Smooth muscle cell (in vitro differentiated cells): ENCODE measurements around the gene GRIK3. TPM values are rescaled to one million over a fixed set of nuclear protein-coding genes. Genes with fewer than 3 reads are reported as not detected.

Experiments
- DNase-seq: peaks from one replicate; lab custom pipeline; 2025; ENCODE audit not compliant: unreplicated experiment; lab: John Stamatoyannopoulos, UW
- H2AFZ ChIP-seq: fragments of 200-600 bp; sonication (generic); 2 replicates; pipeline ENCODE4 v1.6.0; 2016; ENCODE audit warnings: antibody characterized with exemption, low read depth, mild to moderate bottlenecking
- H3F3A ChIP-seq: fragments of 200-600 bp; sonication (generic); 2 replicates; pipeline ENCODE4 v1.6.0; 2017; ENCODE audit warnings: antibody characterized with exemption, low read depth
- H3K27ac ChIP-seq: fragments of 200-600 bp; sonication (generic); 2 replicates; pipeline ENCODE4 v1.5.1; 2016; ENCODE audit warnings: low read depth, mild to moderate bottlenecking
- H3K27me3 ChIP-seq: fragments of 200-600 bp; sonication (generic); 2 replicates; pipeline ENCODE4 v1.6.1; 2016; ENCODE audit warnings: low read depth, mild to moderate bottlenecking
- H3K36me3 ChIP-seq: fragments of 200-600 bp; sonication (generic); 2 replicates; pipeline ENCODE4 v1.5.1; 2016; ENCODE audit warnings: low read depth
- H3K4me1 ChIP-seq: fragments of 200-600 bp; sonication (generic); 2 replicates; pipeline ENCODE4 v1.5.1; 2016; ENCODE audit warnings: low read depth
- H3K4me2 ChIP-seq: fragments of 200-600 bp; sonication (generic); 2 replicates; pipeline ENCODE4 v1.6.0; 2016; ENCODE audit warnings: mild to moderate bottlenecking
- H3K4me3 ChIP-seq: fragments of 200-600 bp; sonication (generic); 2 replicates; pipeline ENCODE4 v1.5.1; 2016; ENCODE audit warnings: mild to moderate bottlenecking
- H3K79me2 ChIP-seq: fragments of 200-600 bp; sonication (generic); 2 replicates; pipeline ENCODE4 v1.6.0; 2016; ENCODE audit warnings: low read depth, mild to moderate bottlenecking
- H3K9ac ChIP-seq: fragments of 200-600 bp; sonication (generic); 2 replicates; pipeline ENCODE4 v1.6.0; 2016; ENCODE audit warnings: low read depth
- H3K9me3 ChIP-seq: fragments of 200-600 bp; sonication (generic); replicated peaks from 2 replicates; pipeline ENCODE4 v1.5.1; 2016; ENCODE audit warnings: low read depth
- H4K20me1 ChIP-seq: fragments of 200-600 bp; sonication (generic); 2 replicates; pipeline ENCODE4 v1.6.0; 2016; ENCODE audit warnings: low read depth
- CTCF ChIP-seq: fragments of 200-600 bp; sonication (generic); IDR thresholded peaks from 2 replicates; pipeline ENCODE4 v1.5.1; 2017; ENCODE audit warnings: borderline replicate concordance, mild to moderate bottlenecking, antibody characterized with exemption; ENCODE audit not compliant: insufficient read depth, poor library complexity, severe bottlenecking
- WGBS: methylation state at CpG from one replicate; pipeline ENCODE4 v1.1.7; 2016; ENCODE audit warnings: low lambda C conversion rate; 5-methylcytosine and 5-hydroxymethylcytosine counted together
- polyA plus RNA-seq: library from polyadenylated mRNA; unstranded; fragments of >200 nt; fragmentation: Nextera tagmentation; extraction: Ambion mirVana; gene quantifications from 2 replicates; pipeline ENCODE4 v1.2.1, GENCODE V29; 2016
- total RNA-seq: library from RNA; depleted of rRNA; stranded (reverse); fragments of >200 nt; gene quantifications from 2 replicates; pipeline ENCODE4 v1.2.3, GENCODE V29; 2014

The GRIK3 gene
- total and polyA plus RNA-seq, 2 experiments from 2014 or later: 0.04 TPM; not detected in 1

DNA sequence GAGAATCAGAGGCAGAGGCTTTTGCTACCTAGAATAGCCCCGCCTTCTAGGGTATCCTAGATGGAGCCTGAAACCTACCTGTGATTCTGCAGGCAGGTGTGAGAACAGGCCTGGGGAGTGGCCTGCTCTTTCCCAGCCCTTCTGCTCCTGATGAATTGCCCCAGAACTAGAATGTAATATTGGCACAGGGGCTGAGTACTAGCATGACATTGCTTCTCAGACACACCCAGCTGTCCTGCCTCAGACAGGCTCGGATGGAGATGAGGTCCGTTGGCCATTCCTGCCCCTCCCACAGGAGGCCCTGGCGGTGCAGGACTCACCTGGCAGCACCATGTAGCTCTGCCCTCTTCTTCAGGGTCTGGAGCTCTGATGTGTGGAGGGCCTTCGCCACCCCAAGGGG, 237.6 kb downstream of the GRIK3 start:
- H2AFZ ChIP-seq: no peak overlapping the region
- H3K4me1 ChIP-seq: no peaks in the 10 kb centered on the region
- H3K4me3 ChIP-seq: no peak overlapping the region
- H3K36me3 ChIP-seq: no peaks in the 10 kb centered on the region
- no peak overlapping the region for H3K9ac ChIP-seq
- no peaks in the 10 kb centered on the region for H3F3A ChIP-seq
- TF ChIP-seq CTCF: no peak
- no peaks in the 10 kb centered on the region for H3K9me3 ChIP-seq
- no peak overlapping the region for H3K27ac ChIP-seq
- H3K27me3 ChIP-seq: peaks cover 8% of the 10 kb centered on the region
- WGBS: 78% methylated on average over 5 of the region's 5 CpGs
- H3K79me2 ChIP-seq: no peaks in the 10 kb centered on the region
- H4K20me1 ChIP-seq: no peaks in the 10 kb centered on the region
- H3K4me2 ChIP-seq: no peak overlapping the region
- no peak for DNase-seq

DNA sequence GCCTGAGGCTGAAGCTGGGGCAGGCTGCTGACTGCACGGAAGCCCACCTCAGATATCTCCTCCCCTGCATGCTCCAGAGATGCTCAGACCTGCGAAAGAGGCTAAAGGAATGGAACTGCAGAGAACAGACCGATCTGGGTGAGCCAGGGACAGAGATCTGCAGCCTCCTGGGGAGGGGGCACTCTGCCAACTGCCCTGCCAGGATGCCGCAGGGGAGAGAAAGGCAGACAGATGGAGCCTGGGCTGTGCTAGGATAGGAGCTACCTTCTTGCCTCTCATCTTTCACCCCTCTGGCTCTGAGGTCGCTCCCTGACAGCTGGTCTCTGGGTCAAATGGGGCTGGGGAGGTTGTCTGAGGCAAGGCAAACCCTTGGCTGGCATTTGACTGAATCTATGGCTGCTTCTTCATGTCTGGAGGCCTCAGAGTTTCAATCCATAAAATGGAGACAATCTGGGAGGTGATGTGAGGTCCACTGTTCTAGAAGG, 238.2 kb downstream of the GRIK3 start:
- no peaks in the 10 kb centered on the region for H4K20me1 ChIP-seq
- no peak overlapping the region for H3K9ac ChIP-seq
- H3K4me2 ChIP-seq: no peak overlapping the region
- no peak overlapping the region for H2AFZ ChIP-seq
- TF ChIP-seq CTCF: no peak
- H3K79me2 ChIP-seq: no peaks in the 10 kb centered on the region
- no peak overlapping the region for H3K4me3 ChIP-seq
- H3K27ac ChIP-seq: no peak overlapping the region
- H3K27me3 ChIP-seq: peaks cover 11% of the 10 kb centered on the region
- no peaks in the 10 kb centered on the region for H3K9me3 ChIP-seq
- no peaks in the 10 kb centered on the region for H3K36me3 ChIP-seq
- no peaks in the 10 kb centered on the region for H3F3A ChIP-seq
- WGBS: 85% methylated on average over 5 of the region's 5 CpGs
- H3K4me1 ChIP-seq: no peaks in the 10 kb centered on the region
- no peak for DNase-seq

GRCh38 chr1:36794460-36794859, 239.9 kb downstream of the GRIK3 start:
- H2AFZ ChIP-seq: no peak overlapping the region
- WGBS: 84% methylated on average over 3 of the region's 3 CpGs
- H3K36me3 ChIP-seq: no peaks in the 10 kb centered on the region
- no peak for DNase-seq
- H3F3A ChIP-seq: no peaks in the 10 kb centered on the region
- no peaks in the 10 kb centered on the region for H3K4me1 ChIP-seq
- H4K20me1 ChIP-seq: no peaks in the 10 kb centered on the region
- no peak for TF ChIP-seq CTCF
- no peak overlapping the region for H3K4me2 ChIP-seq
- no peak overlapping the region for H3K27ac ChIP-seq
- no peaks in the 10 kb centered on the region for H3K9me3 ChIP-seq
- no peak overlapping the region for H3K9ac ChIP-seq
- no peak overlapping the region for H3K4me3 ChIP-seq
- H3K79me2 ChIP-seq: no peaks in the 10 kb centered on the region
- peaks cover 18% of the 10 kb centered on the region for H3K27me3 ChIP-seq

DNA sequence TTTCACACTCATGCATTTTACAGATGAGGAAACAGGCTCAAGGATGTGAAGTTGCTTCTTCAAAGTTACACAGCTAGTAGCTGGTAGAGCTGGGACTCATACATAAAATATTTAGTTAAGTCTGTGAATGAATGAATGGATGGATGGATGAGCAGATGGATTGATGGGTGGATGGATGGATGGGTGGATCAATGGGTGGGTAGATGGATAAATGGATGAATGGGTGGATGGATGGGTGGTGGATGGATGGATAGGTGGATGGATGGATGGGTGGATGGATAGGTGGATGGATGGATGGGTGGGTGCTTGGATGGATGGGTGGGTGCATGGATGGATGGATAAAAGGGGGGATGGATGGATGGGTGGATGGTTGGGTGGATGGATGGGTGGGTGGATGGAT, 240.9 kb downstream of the GRIK3 start:
- Histone ChIP-seq H3F3A (no peaks in the 10 kb centered on the region), H3K9me3 (no peaks in the 10 kb centered on the region), H3K4me3 (no peak overlapping the region), H3K4me2 (no peak overlapping the region), H3K27me3 (peaks cover 24% of the 10 kb centered on the region), H4K20me1 (no peaks in the 10 kb centered on the region), H3K36me3 (no peaks in the 10 kb centered on the region), H3K27ac (no peak overlapping the region), H3K4me1 (no peaks in the 10 kb centered on the region), H3K9ac (no peak overlapping the region), H3K79me2 (no peaks in the 10 kb centered on the region), H2AFZ (no peak overlapping the region)
- no peak for DNase-seq
- TF ChIP-seq CTCF: no peak
